OCI-LY3 (cell line): ENCODE data around the gene PBX4.

Source experiments
- H2AFZ ChIP-seq: fragments of 200-600, 300-600 bp; shearing (Covaris generic); 2 replicates; pipeline ENCODE4 v1.6.0; 2014; ENCODE audit warnings: antibody characterized with exemption, low read depth, low read length
- H3K27ac ChIP-seq: fragments of 200-600, 300-600 bp; sonication (generic); 2 replicates; pipeline ENCODE4 v1.5.1; 2014; ENCODE audit warnings: mild to moderate bottlenecking, low read length, moderate library complexity, mixed read lengths
- H3K27me3 ChIP-seq: fragments of 200-600, 300-600 bp; sonication (generic); 2 replicates; pipeline ENCODE4 v1.6.1; 2014; ENCODE audit warnings: low read depth, low read length, mixed read lengths
- H3K36me3 ChIP-seq: fragments of 200-600, 300-600 bp; sonication (generic); replicated peaks from 2 replicates; pipeline ENCODE3; 2014; ENCODE audit warnings: low read depth, low read length, mixed read lengths
- H3K4me1 ChIP-seq: fragments of 300-600, 200-600 bp; sonication (generic); 2 replicates; pipeline ENCODE4 v1.6.1; 2014; ENCODE audit warnings: low read length, mixed read lengths
- H3K4me2 ChIP-seq: fragments of 200-600, 300-600 bp; sonication (generic); 2 replicates; pipeline ENCODE4 v1.6.1; 2014; ENCODE audit warnings: low read length, mixed read lengths
- H3K4me3 ChIP-seq: fragments of 300-600, 200-600 bp; sonication (generic); 2 replicates; pipeline ENCODE4 v1.5.1; 2014; ENCODE audit warnings: antibody characterized with exemption, mild to moderate bottlenecking, low read length, moderate library complexity
- H3K79me2 ChIP-seq: fragments of 300-600, 200-600 bp; shearing (Covaris generic); 2 replicates; pipeline ENCODE4 v1.6.1; 2014; ENCODE audit warnings: mild to moderate bottlenecking, low read length, mixed read lengths
- H3K9ac ChIP-seq: fragments of 300-600, 200-600 bp; shearing (Covaris generic); 2 replicates; pipeline ENCODE4 v1.6.0; 2014; ENCODE audit warnings: mild to moderate bottlenecking, low read length, moderate library complexity
- H3K9me3 ChIP-seq: fragments of 200-600, 300-600 bp; shearing (Covaris generic); 2 replicates; pipeline ENCODE4 v1.6.1; 2014; ENCODE audit warnings: low read length, mixed read lengths; ENCODE audit not compliant: insufficient read depth
- H4K20me1 ChIP-seq: fragments of 200-600, 300-600 bp; sonication (generic); 2 replicates; pipeline ENCODE4 v1.6.1; 2016; ENCODE audit warnings: low read length, mixed read lengths; ENCODE audit not compliant: insufficient read depth
- EZH2phosphoT487 ChIP-seq: fragments of 200-600 bp; shearing (Covaris generic); IDR thresholded peaks from 2 replicates; pipeline ENCODE4 v1.6.1; 2018; ENCODE audit warnings: antibody characterized with exemption, mixed run types, low read depth
- TF ChIP-seq, protein P1 (sequence below): fragments of 200-600, 300-600 bp; sonication (generic); IDR thresholded peaks from 2 replicates; pipeline ENCODE4 v1.5.1; 2014; ENCODE audit warnings: antibody characterized with exemption, low read length, low read depth

PBX4 gene

DNA sequence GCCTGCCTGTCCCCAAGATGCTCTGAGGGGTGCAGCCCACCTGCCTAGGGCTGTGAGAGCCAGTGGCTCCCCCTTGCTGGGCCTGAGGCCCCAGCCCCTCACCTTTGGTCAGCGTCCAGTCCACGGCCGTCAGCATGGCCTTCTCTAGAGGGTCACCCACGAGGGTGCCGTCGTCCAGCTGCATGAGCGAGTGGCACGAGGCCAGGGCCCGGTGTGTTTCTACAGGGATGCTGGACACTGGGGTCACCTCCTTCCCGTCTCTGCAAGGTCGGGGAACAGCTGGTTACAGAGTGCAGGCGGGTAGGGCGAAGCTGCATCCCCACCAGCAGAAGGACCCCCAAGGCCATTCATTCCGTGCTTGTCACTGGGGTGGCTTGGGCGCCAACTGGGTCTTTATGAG lies 36.0 kb upstream of the PBX4 start:
- TF ChIP-seq, protein P1, sequence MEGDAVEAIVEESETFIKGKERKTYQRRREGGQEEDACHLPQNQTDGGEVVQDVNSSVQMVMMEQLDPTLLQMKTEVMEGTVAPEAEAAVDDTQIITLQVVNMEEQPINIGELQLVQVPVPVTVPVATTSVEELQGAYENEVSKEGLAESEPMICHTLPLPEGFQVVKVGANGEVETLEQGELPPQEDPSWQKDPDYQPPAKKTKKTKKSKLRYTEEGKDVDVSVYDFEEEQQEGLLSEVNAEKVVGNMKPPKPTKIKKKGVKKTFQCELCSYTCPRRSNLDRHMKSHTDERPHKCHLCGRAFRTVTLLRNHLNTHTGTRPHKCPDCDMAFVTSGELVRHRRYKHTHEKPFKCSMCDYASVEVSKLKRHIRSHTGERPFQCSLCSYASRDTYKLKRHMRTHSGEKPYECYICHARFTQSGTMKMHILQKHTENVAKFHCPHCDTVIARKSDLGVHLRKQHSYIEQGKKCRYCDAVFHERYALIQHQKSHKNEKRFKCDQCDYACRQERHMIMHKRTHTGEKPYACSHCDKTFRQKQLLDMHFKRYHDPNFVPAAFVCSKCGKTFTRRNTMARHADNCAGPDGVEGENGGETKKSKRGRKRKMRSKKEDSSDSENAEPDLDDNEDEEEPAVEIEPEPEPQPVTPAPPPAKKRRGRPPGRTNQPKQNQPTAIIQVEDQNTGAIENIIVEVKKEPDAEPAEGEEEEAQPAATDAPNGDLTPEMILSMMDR = no peak
- no peak for TF ChIP-seq EZH2phosphoT487
- H4K20me1 ChIP-seq = no peaks in the 10 kb centered on the region

DNA sequence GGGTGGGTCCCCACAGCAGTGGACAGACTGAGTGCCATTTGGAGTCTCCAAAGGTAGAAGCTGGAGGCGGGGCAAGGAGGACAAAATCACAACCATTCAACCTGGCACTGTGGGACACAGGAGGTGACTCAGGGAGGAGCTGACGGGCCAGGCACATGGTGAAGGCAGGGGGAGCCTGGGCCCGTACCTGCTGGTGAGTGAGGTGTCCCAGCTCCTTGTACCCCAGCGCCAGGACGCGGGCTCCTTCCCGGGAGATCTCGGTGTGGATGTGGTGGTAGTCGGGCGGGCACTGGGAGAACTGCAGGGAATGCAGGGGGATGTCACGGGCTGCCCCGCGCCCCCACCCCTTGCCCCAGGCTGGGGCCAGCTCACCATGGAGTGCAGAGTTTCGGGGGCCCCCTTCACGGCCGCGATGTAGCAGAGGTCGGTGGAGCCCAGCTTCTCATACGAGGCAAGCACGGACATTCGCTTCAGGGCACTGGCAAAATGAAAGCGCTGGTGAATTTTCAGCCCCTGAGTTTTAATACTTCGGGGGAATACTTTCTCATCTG lies 35.2 kb upstream of the PBX4 start:
- no peaks in the 10 kb centered on the region for H3K27me3 ChIP-seq

More for the DNA sequence above, 36.0 kb upstream of the PBX4 start:
- Histone ChIP-seq H3K36me3 (peaks cover 93% of the 10 kb centered on the region), H3K9ac (no peak overlapping the region), H3K4me2 (no peak overlapping the region), H3K4me3 (no peak overlapping the region), H3K4me1 (no peaks in the 10 kb centered on the region), H2AFZ (no peak overlapping the region), H3K27me3 (no peaks in the 10 kb centered on the region), H3K9me3 (no peaks in the 10 kb centered on the region), H3K79me2 (peaks cover 12% of the 10 kb centered on the region), H3K27ac (no peak overlapping the region)

DNA sequence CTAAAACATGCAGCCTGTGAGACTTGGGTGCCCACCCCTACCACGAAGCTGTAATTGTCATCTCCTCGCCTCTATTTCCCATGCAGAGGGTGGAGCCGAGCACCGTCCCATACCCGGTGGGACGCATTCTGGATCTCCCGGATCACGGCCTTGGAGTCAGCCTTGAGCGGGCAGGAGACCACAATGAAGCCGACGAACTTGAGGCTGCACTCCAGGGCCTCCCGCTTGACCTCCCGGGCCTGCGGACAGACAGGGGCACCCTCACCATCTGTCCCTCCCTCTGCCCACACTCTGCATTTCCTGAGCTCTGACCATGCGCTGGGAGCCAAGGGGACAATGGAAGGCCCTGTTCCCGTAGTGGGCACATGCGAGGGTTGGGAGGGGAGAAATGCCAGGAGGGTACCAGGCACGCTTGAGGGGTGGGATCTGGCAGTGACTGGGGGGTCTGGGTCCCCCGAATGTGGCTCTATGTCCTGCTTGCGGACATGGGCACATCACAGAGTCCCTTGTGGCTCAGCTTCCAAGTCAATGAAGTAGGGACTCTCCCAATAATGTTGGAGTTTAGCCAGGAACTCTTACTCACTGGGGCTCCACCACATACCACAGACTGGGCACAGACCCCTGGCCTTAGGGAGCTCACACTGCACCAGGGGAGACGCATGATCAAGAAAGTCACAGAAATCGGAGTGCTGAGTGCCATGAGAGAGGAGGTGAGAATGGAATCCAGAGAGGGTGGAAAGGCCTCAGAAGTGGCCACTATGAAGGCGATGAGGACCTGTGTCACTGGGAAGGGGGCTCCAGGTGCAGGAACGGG lies 34.2 kb upstream of the PBX4 start:
- Histone ChIP-seq H3K4me3 (no peak overlapping the region), H3K4me1 (no peaks in the 10 kb centered on the region), H3K27ac (no peak overlapping the region), H3K9ac (no peak overlapping the region), H3K4me2 (no peak overlapping the region), H3K36me3 (peaks cover 86% of the 10 kb centered on the region), H4K20me1 (no peaks in the 10 kb centered on the region), H3K9me3 (no peaks in the 10 kb centered on the region), H3K79me2 (no peaks in the 10 kb centered on the region; the same call in 1 of the 2 replicates), H2AFZ (no peak overlapping the region), H3K27me3 (no peaks in the 10 kb centered on the region)
- no peak for TF ChIP-seq EZH2phosphoT487
- TF ChIP-seq, protein P1 = no peak

More for the DNA sequence above, 35.2 kb upstream of the PBX4 start:
- Histone ChIP-seq H2AFZ (no peak overlapping the region), H3K79me2 (peaks cover 6% of the 10 kb centered on the region), H3K4me1 (no peaks in the 10 kb centered on the region), H3K36me3 (peaks cover 92% of the 10 kb centered on the region), H4K20me1 (no peaks in the 10 kb centered on the region), H3K9me3 (no peaks in the 10 kb centered on the region), H3K4me2 (no peak overlapping the region), H3K4me3 (no peak overlapping the region), H3K9ac (no peak overlapping the region), H3K27ac (no peak overlapping the region)
- no peak for TF ChIP-seq EZH2phosphoT487
- TF ChIP-seq, protein P1 = no peak

DNA sequence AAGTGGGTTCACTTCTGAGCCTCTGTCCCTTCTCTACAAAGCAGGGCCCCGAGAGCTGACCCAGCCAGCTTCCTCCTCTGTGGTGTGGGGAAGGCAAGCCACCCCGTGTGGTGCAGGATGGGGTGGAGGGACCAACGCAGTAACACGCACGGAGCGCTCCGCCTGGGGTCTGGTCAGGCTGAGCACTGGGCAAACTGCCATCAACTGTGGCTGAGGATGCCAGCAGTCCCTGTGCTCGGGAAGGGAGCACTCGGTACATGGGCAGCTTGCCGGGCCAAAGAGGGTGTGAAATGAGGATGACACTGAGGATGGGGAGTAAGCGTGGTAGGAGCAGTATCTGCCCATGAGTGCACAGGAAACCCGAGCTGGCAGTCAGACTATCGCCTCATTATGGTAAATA lies 32.6 kb upstream of the PBX4 start:
- Histone ChIP-seq H3K27me3 (no peaks in the 10 kb centered on the region), H3K9ac (no peak overlapping the region), H4K20me1 (no peaks in the 10 kb centered on the region)

More for the DNA sequence above, 32.6 kb upstream of the PBX4 start:
- Histone ChIP-seq H3K9me3 (no peaks in the 10 kb centered on the region), H3K27ac (no peak overlapping the region), H3K4me1 (no peaks in the 10 kb centered on the region), H2AFZ (no peak overlapping the region), H3K4me2 (no peak overlapping the region), H3K4me3 (no peak overlapping the region), H3K79me2 (no peaks in the 10 kb centered on the region), H3K36me3 (peaks cover 86% of the 10 kb centered on the region)
- TF ChIP-seq EZH2phosphoT487 = no peak
- TF ChIP-seq, protein P1 = no peak
